H1 (cell line): Measurements from ENCODE around the gene GPC3. TPM values are rescaled to one million over a fixed set of nuclear protein-coding genes. Genes with fewer than 3 reads are reported as not detected.

Experiments used
- CEBPB ChIP-seq: IDR thresholded peaks from 2 replicates; pipeline ENCODE4 v1.6.1; 2012; ENCODE audit warnings: low read depth, low read length
- EZH2 ChIP-seq: fragments of 200-600 bp; sonication (generic); IDR thresholded peaks from 2 replicates; pipeline ENCODE4 v1.7.1; 2012; ENCODE audit warnings: low read depth, mild to moderate bottlenecking, moderate library complexity, low read length, inconsistent platforms; ENCODE audit not compliant: severe bottlenecking
- HDAC6 ChIP-seq: IDR thresholded peaks from one replicate; pipeline ENCODE4 v1.7.1; 2012; ENCODE audit warnings: low read depth, mild to moderate bottlenecking, inconsistent platforms, low read length, moderate library complexity
- KDM1A ChIP-seq: fragments of 200-600, 300-600 bp; sonication (generic); IDR thresholded peaks from 2 replicates; pipeline ENCODE4 v1.7.1; 2016; ENCODE audit warnings: mild to moderate bottlenecking, low read length, borderline replicate concordance
- KDM4A ChIP-seq: IDR thresholded peaks from one replicate; pipeline ENCODE4 v1.7.1; 2012; ENCODE audit warnings: low read depth, mild to moderate bottlenecking, moderate library complexity, low read length, inconsistent platforms; ENCODE audit not compliant: severe bottlenecking
- POLR2A ChIP-seq, 2 experiments: IDR thresholded peaks; 1 replicate in 1 of 2; 2 replicates in 1 of 2; pipeline ENCODE4 v1.6.1; 2011; ENCODE audit warnings: low read depth in 2 of 2, low read length in 2 of 2, mild to moderate bottlenecking in 2 of 2; ENCODE audit errors: control extremely low read depth in 1 of 2
- SP2 ChIP-seq: IDR thresholded peaks from 2 replicates; pipeline ENCODE4 v1.6.1; 2012; ENCODE audit warnings: mild to moderate bottlenecking, low read length, inconsistent platforms
- SUZ12 ChIP-seq: fragments of 200-600 bp; sonication (generic); IDR thresholded peaks from 2 replicates; pipeline ENCODE4 v1.6.1; 2012; ENCODE audit warnings: mild to moderate bottlenecking, inconsistent platforms, low read length, moderate library complexity, mixed read lengths
- TAF7 ChIP-seq: optimal IDR thresholded peaks from 2 replicates; pipeline ENCODE3; 2011; ENCODE audit warnings: low read depth, mild to moderate bottlenecking, inconsistent platforms, low read length, moderate library complexity, borderline replicate concordance
- polyA plus RNA-seq, 7 experiments: library from polyadenylated mRNA; depleted of rRNA in 3 of 7; stranded (reverse) in 5 of 7; unstranded in 2 of 7; fragments of >200 nt in 5 of 7; fragments of 200-250 nt in 2 of 7; gene quantifications; 1 replicate in 5 of 7; 2 replicates in 1 of 7; 4 replicates in 1 of 7; pipeline versions ENCODE4 v1.2.1 to v1.2.3, GENCODE V29; 2011 to 2013; ENCODE audit warnings: missing spikeins in 2 of 7, mixed read lengths in 2 of 7
- total RNA-seq: library from RNA; stranded (reverse); fragmentation: NEBNext Ultra II Directional; extraction: Animal tissue kit (Norgen Biotek cat#: 25700); gene quantifications from 2 replicates; pipeline ENCODE4 v1.2.1, GENCODE V29; 2021
- TF ChIP-seq, protein P1 (sequence below): fragments of 300-600 bp; sonication (generic); IDR thresholded peaks from 2 replicates; pipeline ENCODE4 v1.7.1; 2012; ENCODE audit warnings: low read length, moderate library complexity, mild to moderate bottlenecking, inconsistent platforms; ENCODE audit not compliant: insufficient replicate concordance
- TF ChIP-seq, protein P2 (sequence below): IDR thresholded peaks from 2 replicates; pipeline ENCODE4 v1.6.1; 2012; ENCODE audit warnings: inconsistent platforms
- TF ChIP-seq, protein P3 (sequence below): IDR thresholded peaks from 2 replicates; pipeline ENCODE4 v1.6.1; 2011; ENCODE audit warnings: low read depth, mild to moderate bottlenecking, low read length; ENCODE audit not compliant: insufficient read depth

The GPC3 gene
- total and polyA plus RNA-seq, 2 of the 8 experiments (the other 6 are each of a cell fraction or from before 2014, with no cell fraction given): 64.8 to 71.9 TPM

DNA sequence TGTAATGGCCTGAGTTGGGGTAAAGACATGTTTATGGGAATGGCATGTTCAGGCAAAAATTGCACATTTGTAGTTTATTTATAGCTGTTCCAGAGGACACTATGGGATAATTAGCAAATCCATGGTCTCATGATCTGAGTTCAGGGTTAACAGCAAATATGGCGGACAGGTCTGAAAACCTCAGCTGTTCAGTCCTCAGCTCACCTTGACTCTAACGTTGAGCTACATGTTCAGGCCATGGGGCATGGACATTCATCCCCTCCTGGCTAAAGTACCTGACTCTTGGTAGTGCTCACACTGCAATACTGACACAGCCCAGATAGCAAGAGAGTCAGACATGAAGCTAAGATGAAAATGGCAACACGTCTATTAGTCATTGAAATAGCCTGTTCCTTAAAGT is 408.5 kb downstream of the GPC3 start (continued):
- TF ChIP-seq, protein P1, sequence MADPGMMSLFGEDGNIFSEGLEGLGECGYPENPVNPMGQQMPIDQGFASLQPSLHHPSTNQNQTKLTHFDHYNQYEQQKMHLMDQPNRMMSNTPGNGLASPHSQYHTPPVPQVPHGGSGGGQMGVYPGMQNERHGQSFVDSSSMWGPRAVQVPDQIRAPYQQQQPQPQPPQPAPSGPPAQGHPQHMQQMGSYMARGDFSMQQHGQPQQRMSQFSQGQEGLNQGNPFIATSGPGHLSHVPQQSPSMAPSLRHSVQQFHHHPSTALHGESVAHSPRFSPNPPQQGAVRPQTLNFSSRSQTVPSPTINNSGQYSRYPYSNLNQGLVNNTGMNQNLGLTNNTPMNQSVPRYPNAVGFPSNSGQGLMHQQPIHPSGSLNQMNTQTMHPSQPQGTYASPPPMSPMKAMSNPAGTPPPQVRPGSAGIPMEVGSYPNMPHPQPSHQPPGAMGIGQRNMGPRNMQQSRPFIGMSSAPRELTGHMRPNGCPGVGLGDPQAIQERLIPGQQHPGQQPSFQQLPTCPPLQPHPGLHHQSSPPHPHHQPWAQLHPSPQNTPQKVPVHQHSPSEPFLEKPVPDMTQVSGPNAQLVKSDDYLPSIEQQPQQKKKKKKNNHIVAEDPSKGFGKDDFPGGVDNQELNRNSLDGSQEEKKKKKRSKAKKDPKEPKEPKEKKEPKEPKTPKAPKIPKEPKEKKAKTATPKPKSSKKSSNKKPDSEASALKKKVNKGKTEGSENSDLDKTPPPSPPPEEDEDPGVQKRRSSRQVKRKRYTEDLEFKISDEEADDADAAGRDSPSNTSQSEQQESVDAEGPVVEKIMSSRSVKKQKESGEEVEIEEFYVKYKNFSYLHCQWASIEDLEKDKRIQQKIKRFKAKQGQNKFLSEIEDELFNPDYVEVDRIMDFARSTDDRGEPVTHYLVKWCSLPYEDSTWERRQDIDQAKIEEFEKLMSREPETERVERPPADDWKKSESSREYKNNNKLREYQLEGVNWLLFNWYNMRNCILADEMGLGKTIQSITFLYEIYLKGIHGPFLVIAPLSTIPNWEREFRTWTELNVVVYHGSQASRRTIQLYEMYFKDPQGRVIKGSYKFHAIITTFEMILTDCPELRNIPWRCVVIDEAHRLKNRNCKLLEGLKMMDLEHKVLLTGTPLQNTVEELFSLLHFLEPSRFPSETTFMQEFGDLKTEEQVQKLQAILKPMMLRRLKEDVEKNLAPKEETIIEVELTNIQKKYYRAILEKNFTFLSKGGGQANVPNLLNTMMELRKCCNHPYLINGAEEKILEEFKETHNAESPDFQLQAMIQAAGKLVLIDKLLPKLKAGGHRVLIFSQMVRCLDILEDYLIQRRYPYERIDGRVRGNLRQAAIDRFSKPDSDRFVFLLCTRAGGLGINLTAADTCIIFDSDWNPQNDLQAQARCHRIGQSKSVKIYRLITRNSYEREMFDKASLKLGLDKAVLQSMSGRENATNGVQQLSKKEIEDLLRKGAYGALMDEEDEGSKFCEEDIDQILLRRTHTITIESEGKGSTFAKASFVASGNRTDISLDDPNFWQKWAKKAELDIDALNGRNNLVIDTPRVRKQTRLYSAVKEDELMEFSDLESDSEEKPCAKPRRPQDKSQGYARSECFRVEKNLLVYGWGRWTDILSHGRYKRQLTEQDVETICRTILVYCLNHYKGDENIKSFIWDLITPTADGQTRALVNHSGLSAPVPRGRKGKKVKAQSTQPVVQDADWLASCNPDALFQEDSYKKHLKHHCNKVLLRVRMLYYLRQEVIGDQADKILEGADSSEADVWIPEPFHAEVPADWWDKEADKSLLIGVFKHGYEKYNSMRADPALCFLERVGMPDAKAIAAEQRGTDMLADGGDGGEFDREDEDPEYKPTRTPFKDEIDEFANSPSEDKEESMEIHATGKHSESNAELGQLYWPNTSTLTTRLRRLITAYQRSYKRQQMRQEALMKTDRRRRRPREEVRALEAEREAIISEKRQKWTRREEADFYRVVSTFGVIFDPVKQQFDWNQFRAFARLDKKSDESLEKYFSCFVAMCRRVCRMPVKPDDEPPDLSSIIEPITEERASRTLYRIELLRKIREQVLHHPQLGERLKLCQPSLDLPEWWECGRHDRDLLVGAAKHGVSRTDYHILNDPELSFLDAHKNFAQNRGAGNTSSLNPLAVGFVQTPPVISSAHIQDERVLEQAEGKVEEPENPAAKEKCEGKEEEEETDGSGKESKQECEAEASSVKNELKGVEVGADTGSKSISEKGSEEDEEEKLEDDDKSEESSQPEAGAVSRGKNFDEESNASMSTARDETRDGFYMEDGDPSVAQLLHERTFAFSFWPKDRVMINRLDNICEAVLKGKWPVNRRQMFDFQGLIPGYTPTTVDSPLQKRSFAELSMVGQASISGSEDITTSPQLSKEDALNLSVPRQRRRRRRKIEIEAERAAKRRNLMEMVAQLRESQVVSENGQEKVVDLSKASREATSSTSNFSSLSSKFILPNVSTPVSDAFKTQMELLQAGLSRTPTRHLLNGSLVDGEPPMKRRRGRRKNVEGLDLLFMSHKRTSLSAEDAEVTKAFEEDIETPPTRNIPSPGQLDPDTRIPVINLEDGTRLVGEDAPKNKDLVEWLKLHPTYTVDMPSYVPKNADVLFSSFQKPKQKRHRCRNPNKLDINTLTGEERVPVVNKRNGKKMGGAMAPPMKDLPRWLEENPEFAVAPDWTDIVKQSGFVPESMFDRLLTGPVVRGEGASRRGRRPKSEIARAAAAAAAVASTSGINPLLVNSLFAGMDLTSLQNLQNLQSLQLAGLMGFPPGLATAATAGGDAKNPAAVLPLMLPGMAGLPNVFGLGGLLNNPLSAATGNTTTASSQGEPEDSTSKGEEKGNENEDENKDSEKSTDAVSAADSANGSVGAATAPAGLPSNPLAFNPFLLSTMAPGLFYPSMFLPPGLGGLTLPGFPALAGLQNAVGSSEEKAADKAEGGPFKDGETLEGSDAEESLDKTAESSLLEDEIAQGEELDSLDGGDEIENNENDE: no peak
- no peak for TF ChIP-seq KDM4A
- TF ChIP-seq HDAC6: no peak
- TF ChIP-seq CEBPB: no peak
- TF ChIP-seq KDM1A: no peak
- no peak for TF ChIP-seq SUZ12
- TF ChIP-seq SP2: no peak
- TF ChIP-seq, protein P2, sequence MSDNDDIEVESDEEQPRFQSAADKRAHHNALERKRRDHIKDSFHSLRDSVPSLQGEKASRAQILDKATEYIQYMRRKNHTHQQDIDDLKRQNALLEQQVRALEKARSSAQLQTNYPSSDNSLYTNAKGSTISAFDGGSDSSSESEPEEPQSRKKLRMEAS: no peak
- TF ChIP-seq EZH2: no peak
- TF ChIP-seq, protein P3, sequence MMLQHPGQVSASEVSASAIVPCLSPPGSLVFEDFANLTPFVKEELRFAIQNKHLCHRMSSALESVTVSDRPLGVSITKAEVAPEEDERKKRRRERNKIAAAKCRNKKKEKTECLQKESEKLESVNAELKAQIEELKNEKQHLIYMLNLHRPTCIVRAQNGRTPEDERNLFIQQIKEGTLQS: no peak
- no peak for TF ChIP-seq POLR2A (IDR thresholded peaks at IDR 0.05; ENCODE audit: control extremely low read depth in 1 of 2, low read depth in 2 of 2, low read length in 2 of 2)
- TF ChIP-seq TAF7: no peak
